Embryonic facial prominence (tissue), 1 donor: ENCODE data around the gene CD81.

ENCODE experiments used
- DNase-seq: peaks from one replicate; pipeline ENCODE4 v3.0.0-alpha.2; 2016; ENCODE audit errors: extremely low spot score

CD81 gene

GRCh38 chr11:2375964-2376551 lies 1.1 kb upstream of the CD81 start:
- DNase-seq: no peak

DNA sequence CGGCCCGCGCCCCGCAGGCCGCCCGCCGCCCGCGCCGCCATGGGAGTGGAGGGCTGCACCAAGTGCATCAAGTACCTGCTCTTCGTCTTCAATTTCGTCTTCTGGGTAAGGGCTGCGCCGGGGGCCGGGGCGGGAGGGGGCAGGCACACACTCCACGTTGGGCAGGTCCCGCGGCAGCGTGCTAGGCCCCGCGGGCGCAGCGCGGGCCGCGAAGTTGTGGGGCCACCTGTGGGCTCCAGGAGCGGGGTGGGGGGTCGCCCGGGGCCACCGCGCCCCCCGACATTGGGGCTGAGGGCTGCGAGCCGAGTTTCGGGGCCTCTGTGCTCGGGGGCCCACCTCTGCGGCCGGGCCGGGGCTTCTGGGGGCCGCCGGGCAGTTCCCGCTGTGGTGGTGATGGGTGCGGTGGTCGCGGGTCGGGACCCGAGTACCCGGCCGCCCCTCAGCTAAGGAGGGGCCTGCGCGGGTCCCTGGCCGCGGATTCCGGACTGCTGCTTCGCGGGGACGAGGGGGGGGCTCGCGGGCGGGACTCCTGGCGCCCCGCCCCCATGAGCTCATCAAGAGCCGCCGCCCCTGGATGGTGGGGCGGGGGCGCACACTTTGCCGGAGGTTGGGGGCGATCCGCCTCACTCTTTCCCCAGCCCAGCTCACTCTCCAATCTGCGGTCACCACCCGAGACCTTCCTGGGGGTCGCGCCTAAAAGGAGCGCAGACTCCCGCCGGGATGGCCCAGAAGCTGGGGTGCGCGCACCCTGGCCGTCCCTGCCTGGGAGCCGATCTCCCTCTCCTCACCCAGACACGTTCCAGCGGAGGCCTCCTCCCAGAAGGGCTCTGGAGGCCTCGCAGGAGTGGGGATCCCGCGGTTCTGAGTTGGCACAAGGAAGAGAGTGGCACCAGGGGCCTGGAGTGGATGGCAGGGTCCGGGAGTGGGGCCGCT lies 667 bp downstream of the CD81 start:
- DNase-seq: peak; percentile 31

- DNase-seq: no peak
Observed at GRCh38 chr11:2378527-2379210, 1.6 kb downstream of the CD81 start.

- no peak for DNase-seq
Observed at GRCh38 chr11:2379466-2380174, 2.5 kb downstream of the CD81 start.

DNA sequence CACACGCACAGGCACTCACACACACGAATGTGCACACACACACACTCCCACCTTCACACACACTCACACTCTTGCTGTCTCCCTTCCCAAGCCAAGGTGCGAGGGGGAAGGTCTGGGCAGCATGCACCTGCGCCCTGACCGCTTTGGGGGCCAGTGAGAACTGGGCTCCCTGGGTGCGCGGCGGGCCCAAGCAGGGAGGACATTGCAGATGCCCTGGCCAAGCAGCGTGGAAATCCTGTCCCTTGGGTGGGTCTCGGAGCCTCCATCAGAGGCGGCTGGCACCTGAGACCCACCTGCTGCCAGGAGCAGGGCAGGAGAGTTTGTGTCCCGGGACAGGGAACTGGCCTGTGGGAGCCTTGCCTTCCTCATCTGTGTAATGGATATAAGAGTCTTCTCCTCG lies 3.3 kb downstream of the CD81 start:
- no peak for DNase-seq

GRCh38 chr11:2380807-2381350 lies 3.8 kb downstream of the CD81 start:
- no peak for DNase-seq

GRCh38 chr11:2381494-2382128 lies 4.5 kb downstream of the CD81 start:
- DNase-seq: no peak

DNA sequence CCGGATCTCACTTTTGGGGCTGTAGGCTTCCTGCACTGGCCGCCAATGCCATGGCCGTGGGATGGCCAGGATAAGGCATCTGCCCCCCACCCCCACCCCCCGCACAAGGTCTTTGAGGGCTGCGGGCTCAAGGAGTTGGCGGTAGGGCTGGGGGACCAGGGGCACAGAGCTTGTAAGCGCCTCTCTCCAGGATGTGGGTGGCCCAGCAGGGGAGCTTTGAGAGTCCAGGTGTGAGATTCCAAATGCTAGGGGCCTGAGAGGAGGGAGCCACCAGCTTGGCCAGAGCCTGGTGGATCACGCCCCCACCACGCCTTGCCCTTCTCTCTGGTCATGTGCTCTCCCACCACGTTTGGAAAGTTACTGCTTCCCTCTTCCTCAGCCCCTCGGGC lies 5.0 kb downstream of the CD81 start:
- DNase-seq: no peak

- DNase-seq: no peak
Observed at GRCh38 chr11:2382936-2383851, 6.1 kb downstream of the CD81 start.

GRCh38 chr11:2383852-2384804 lies 7.0 kb downstream of the CD81 start:
- DNase-seq: no peak

DNA sequence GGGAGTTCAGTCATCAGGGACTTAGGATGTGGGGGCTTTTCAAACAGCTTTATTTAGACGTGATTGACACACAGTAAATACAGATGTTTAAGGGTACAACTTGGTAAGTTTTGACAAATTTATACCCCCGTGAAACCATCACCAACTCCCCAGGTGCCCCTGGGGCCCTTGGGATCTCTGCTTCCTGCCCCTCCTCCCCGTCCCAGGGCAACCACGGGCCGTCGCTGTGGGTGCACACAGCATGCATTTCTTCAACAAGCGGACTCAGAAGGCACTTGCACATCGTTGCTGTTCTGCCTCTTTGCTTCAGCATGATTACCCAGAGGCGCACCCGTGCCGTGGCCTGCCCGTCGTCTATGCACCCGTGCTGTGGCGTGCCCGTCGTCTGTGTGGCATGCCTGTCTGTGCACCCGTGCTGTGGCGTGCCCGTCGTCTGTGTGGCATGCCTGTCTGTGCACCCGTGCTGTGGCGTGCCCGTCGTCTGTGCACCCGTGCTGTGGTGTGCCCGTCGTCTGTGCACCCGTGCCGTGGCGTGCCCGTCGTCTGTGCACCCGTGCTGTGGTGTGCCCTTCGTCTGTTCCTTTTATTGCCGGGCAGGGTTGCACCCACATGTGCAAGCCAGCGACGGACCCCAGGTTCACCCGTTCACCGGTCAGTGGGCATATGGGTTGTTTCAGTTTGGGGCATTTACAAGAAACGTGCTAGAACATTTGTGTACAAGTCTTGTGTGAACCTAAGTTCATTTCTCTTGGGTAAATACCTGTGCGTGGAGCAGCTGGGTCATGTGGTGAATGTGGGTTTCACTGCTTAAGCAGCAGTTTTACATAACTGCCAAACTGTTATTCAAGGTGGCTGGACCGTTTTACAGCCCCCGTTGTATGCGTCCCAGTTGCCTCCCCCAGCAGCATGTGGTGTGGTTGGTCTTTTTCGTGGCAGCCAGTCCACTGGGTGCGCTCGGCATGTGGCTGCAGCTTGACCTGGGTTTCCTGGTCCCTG lies 8.3 kb downstream of the CD81 start:
- no peak for DNase-seq

GRCh38 chr11:2386591-2386990 lies 9.5 kb downstream of the CD81 start:
- DNase-seq: no peak

GRCh38 chr11:2387266-2387987 lies 10.3 kb downstream of the CD81 start:
- DNase-seq: no peak

- no peak for DNase-seq
Observed at GRCh38 chr11:2388431-2389376, 11.6 kb downstream of the CD81 start.

GRCh38 chr11:2389377-2390026 lies 12.4 kb downstream of the CD81 start:
- no peak for DNase-seq
